RPMI7951 (cell line): ENCODE measurements around the gene ARGFX. TPM values are rescaled to one million over a fixed set of nuclear protein-coding genes. Genes with fewer than 3 reads are reported as not detected.
"Not testable (repeated sequence)": the region's sequence is repeated elsewhere in the genome, so short reads cannot be mapped to it uniquely, and the experiment has no call there.

Source experiments
- DNase-seq: peaks from one replicate; pipeline ENCODE4 v3.0.0-alpha.2; 2012; ENCODE audit warnings: low read depth
- total RNA-seq: library from RNA; depleted of rRNA; stranded (reverse); fragments of >200 nt; shearing (Covaris generic); gene quantifications from 2 replicates; pipeline ENCODE4 v1.2.3, GENCODE V29; 2014; rRNA removed

The ARGFX gene
- total RNA-seq, 1 experiment from 2014 or later, result not detected

GRCh38 chr3:121599900-121600299, 32.2 kb downstream of the ARGFX start:
- DNase-seq, result not testable (repeated sequence)

- no peak for DNase-seq
These were observed 33.6 kb downstream of the ARGFX start for GRCh38 chr3:121601212-121601812.

GRCh38 chr3:121604759-121605158, 37.0 kb downstream of the ARGFX start:
- no peak for DNase-seq

DNA sequence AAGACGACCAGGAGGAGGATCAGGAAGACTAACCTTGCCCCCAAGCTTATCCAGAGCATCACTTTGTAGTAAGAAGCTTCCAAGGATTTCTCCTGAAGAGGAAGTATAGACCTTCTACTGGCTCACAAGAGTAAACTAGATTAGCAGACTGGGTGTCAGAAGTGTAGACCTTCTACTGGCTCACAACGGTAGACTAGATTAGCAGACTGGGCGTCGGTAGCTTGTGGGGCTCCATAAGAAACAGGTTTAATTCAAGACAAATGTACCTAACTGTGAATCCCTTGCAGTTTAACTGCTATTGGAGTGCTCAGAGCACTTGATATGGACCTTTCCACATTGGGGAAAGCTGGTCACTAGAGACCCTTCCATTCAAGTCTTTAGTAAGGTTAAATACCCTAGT, 38.4 kb downstream of the ARGFX start:
- DNase-seq, result no peak

Other genes starting within 250 kb of the ARGFX start
- 9.9 and 10.9 TPM in 2 replicates for gene POLQ, start 22.0 kb upstream of the ARGFX start, total RNA-seq
- gene FBXO40, start 25.4 kb downstream of the ARGFX start, total RNA-seq, result under 0.01 TPM in 2 replicates
- gene HCLS1, start 93.0 kb downstream of the ARGFX start, total RNA-seq, result 0.24 and 0.39 TPM in 2 replicates
- 18.4 and 26.0 TPM in 2 replicates for gene GOLGB1, start 181.8 kb downstream of the ARGFX start, total RNA-seq